D341Med (cell line): ENCODE results near the gene ABCC3.
A peak's percentile ranks its signal among the peaks of the same experiment; 100 is the strongest.

Experiments
- DNase-seq: peaks from one replicate; pipeline ENCODE4 v3.0.0; 2012; ENCODE audit warnings: low spot score

ABCC3 gene

DNA sequence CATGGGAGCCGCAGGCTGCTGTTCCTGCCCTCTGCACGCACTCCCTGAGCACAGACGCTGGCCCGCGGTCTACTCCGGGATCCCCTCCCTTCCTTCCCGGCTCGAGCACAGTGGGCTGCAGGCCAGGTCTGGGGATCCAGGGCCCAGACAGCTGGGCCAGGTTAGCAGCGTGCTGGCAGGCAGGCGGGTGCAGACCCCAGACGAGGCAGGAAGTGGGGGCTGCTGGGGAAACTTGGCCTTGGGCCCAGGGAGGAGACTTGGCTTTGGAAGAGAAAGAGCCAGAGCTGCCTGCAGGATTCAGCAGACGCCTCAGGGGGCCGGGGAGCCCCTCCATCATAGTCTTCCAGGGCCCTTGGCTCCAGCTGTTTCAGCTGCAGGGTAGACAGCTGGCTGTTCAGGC is 30.2 kb upstream of the ABCC3 start:
- DNase-seq, result peak; percentile 97

DNA sequence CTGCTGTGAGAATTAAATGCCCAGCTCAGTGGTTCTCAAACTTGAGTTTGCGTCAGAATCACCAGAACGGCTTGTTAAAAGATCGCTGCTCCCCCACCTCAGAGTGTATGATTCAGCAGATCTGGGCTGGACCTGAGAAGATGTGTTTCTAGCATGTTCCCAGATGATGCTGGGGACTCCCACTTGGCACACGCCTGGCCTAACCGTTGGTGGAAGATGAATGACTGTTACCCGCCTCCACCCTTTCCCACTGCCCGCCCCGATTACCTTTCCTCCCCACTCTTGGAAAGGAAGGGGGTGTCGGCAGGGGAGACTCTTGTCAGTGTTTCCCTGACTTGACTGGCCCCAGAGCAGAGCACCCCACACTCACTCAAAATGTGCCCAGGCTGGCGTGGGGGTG is 29.3 kb upstream of the ABCC3 start:
- DNase-seq, result no peak

GRCh38 chr17:50607522-50608175 is 27.0 kb upstream of the ABCC3 start:
- no peak for DNase-seq

- peak; percentile 83 for DNase-seq
Measured at GRCh38 chr17:50608700-50609379, 25.8 kb upstream of the ABCC3 start.

GRCh38 chr17:50609380-50610074 is 25.2 kb upstream of the ABCC3 start:
- DNase-seq, result no peak

DNA sequence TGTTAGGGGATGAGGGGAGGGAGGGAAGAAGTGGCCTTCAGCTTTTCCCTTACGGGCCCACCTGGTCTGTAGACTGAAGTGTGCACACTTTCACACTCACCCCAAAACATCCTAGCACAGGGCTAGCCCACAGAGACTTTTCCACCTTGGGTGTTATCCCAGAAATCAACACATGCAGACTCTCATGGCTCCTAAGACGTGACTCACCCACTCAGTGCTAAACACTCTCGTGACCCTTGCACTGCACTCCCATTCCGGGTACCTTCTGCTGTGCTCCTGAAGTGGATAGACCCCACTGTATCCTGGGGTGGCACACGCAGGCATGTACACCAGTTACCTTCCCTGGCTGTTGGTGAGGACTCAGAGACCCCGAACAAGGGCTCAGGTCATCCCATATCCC is 23.0 kb upstream of the ABCC3 start:
- DNase-seq, result no peak

- DNase-seq, result no peak
Measured at GRCh38 chr17:50612281-50612680, 22.4 kb upstream of the ABCC3 start.

- peak; percentile 79 for DNase-seq
Measured at GRCh38 chr17:50613007-50613992, 21.4 kb upstream of the ABCC3 start.

DNA sequence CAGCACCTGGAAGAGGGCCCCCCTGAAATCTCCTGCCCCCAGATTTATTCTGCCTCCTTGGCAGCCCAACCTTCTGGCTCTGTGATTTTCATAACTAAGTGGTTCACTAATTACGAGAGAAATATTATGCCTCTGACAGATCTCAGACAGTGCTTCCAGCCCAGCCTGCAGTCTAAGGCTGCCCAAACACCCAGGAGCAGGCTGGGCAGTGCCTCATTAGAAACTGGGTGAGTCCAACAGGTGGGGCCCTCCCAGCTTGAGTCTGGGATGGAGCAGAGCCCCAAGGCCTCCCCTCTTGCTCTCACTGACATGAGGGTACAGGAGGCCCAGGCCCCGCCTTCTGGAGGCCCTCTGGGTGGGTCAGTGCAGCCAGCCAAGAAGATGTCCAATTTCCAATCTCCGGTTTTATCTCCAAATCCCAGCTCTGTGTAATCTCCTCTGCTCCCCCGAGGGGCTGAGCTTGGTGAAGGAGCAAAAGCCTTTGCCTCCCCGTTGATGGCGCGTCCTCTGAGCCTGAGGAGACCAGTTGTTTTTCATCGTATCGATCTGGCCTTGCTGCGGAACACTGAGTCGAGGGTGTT is 20.1 kb upstream of the ABCC3 start:
- peak; percentile 86 for DNase-seq

GRCh38 chr17:50615828-50616227 is 18.9 kb upstream of the ABCC3 start:
- DNase-seq, result no peak

DNA sequence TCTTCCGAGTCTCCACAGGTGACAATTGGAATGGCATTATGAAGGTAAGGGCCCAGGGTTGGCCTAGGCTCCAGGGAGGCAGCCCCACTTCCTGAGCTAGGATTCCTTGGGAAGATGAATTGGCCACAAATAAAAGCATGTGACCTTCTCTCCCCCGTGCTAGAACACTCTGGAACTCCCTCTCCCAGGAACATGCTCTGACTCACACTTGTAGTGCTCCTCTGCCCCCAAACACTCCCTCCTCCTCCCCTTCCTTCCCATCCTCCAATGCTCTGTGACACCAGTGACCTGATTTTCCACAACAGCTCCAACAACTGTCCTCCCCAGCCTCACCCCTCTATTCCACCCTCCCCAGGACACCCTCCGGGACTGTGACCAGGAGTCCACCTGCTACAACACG is 16.4 kb upstream of the ABCC3 start:
- DNase-seq, result no peak

DNA sequence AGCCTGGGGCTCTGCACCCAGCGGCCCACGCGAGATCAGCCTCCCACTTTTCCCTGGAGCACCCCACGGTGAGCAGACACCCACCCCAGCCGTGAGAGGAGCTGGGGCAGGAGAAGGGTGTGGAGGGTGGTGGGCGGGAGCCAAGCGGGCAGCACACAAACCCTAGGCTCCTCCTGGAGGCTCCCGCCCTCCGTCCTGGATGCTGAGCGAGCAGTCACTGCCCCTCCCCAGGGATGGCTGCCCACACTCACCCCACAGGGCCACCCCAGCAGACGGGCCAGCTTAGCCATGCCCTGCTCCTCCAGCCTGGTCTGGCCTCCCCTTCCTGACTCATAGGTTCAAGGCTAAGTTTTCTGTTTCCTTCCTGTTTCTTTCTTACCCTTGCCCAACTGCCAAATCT is 15.7 kb upstream of the ABCC3 start:
- DNase-seq, result no peak

DNA sequence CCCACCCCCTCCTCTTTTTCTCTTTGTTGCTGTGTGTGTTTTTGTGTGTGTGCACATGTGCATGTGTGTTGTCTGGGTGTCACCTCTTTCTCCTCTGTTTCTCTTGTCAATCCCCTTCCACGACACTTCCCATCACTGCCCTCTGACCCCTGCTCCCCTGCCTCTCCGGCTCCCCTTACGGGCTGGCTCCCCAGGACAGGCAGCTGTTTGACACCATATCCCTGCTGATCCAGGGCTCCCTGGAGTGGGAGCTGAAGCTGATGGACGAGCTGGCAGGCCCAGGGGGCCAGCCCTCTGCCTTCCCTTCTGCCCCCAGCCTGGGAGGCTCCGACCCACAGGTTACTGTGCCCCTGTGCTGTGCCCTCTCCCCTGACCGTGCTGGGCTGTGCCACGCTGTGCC is 15.2 kb upstream of the ABCC3 start:
- no peak for DNase-seq

- DNase-seq, result no peak
Measured at GRCh38 chr17:50620237-50620636, 14.4 kb upstream of the ABCC3 start.

DNA sequence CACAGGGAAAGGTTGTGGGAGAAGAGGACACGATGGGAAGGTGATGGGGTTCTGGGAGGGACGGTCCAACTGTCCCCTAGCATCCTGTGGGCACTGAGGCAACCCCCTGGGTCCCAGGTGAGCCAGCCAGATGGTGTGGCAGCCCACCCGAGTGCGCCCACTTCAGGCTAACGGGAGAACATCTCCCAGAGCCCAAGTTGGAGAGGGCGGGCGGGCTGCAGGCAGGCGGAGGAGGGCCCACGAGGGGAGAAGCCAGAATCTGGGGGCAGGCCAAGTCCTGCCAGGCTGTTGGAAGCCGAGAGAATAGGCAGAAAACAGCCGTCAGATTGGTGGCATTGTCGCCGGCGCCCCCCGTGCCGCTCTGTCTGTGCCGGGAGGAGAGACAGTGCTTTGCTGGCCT is 13.8 kb upstream of the ABCC3 start:
- DNase-seq, result peak; percentile 79

GRCh38 chr17:50621574-50622031 is 13.1 kb upstream of the ABCC3 start:
- no peak for DNase-seq

- DNase-seq, result no peak
Measured at GRCh38 chr17:50624321-50624934, 10.3 kb upstream of the ABCC3 start.

DNA sequence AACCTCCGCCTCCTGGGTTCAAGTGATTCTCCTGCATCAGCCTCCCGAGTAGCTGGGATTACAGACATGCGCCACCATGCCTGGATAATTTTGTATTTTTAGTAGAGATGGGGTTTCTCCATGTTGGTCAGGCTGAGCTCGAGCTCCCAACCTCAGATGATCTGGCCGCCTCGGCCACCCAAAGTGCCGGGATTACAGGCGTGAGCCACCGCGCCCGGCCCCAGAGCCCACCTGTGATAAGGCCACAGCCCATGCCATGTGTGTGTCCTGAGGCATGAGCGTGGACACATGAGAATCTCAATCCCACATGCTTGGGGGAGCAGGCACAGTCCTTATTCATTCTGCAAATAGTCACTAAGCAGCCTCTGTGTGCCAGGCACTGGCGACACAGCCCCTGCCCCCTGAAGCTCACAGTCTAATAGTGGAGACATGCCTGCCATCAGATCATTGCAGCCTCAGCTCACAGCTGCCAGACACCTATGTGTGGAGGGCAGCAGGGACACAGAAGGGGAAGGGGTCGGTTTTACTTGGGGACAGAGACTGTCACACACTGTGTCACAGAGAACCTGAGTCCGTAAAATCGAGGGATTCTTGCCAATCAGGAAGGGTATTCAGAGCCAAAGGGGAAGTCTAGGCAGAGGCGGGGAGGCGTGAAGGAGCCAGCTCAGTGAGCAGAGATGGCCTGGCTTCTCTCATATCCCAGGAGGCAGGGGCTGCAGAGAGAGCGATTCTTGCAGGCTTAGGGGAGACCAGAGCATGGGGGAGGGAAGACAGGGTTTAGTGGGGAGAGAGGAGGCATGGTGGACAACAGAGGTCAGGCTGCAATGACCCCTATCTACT is 9.4 kb upstream of the ABCC3 start:
- DNase-seq, result no peak

- DNase-seq, result peak; percentile 90
Measured at GRCh38 chr17:50626037-50626574, 8.6 kb upstream of the ABCC3 start.
